Measurements from ENCODE around the gene PLCH2. TPM values are rescaled to one million over a fixed set of nuclear protein-coding genes. Genes with fewer than 3 reads are reported as not detected.

PLCH2 gene
- total and polyA plus RNA-seq, 2 of the 13 experiments (the other 11 are each of a cell fraction or from before 2014, with no cell fraction given), result 0.15 to 0.67 TPM

- Histone ChIP-seq H3K9me3 (ENCODE audit: low read length) (no peaks in the 10 kb centered on the region), H3K4me3 (replicated peaks in 1 of 3; ENCODE audit: insufficient read depth in 1 of 3, low read depth in 2 of 3, low read length in 3 of 3) (peak within 1 kb of the TSS; percentile 65 to 96 (median 69)), H3K9ac (ENCODE audit: insufficient read depth, low read depth, low read length) (peak within 1 kb of the TSS; percentile 88), H3K27me3 (ENCODE audit: control insufficient read depth in 1 of 2, insufficient read depth in 2 of 2, low read length in 2 of 2) (peaks cover 9 to 36% of the 10 kb centered on the region in 2 experiments), H3K4me1 (ENCODE audit: insufficient read depth, low read length) (peaks cover 66% of the 10 kb centered on the region), H2AFZ (ENCODE audit: low read length) (no peak within 1 kb of the TSS), H3K79me2 (ENCODE audit: insufficient read depth, low read length) (peaks cover 35% of the 10 kb centered on the region), H3K36me3 (replicated peaks in 1 of 2; ENCODE audit: control insufficient read depth in 1 of 2, insufficient read depth in 2 of 2, low read length in 2 of 2) (peaks cover 1 to 10% of the 10 kb centered on the region in 2 experiments; a peak in 3 of 5 replicates), H3K27ac (ENCODE audit: extremely low read length, insufficient read depth, low read length) (peak within 1 kb of the TSS; percentile 49), H4K20me1 (ENCODE audit: insufficient read depth, low read length) (peaks cover 34% of the 10 kb centered on the region), H3K4me2 (ENCODE audit: low read depth, low read length) (peak within 1 kb of the TSS; percentile 92)
- intact Hi-C loops (cut with micrococcal nuclease; ENCODE audit: unreplicated experiment), result loop anchor here (2.0 kb wide), 1 partner anchor 21 kb away; no protein-coding TSS in a partner anchor
- WGBS (ENCODE audit: low lambda C conversion rate), result 0% methylated on average over 14 of the region's 107 CpGs
- BruUV-seq (replicated peaks), result no TSS peak
- FAIRE-seq, result no peak
- in situ Hi-C loops (cut with HindIII; ENCODE audit: extremely low pct_ligation_motif_present, low pct_unique_long_range_greater_than_20kb), result no loop called here
- ChIA-PET CTCF (ENCODE audit: low intra/inter-chr PET ratio, low total read pairs) (interaction anchor here (1.5 kb wide), 1 partner anchor 112 kb away, joined by 5 read pairs; no protein-coding TSS in a partner anchor), POLR2A (interaction anchor here (0.9 to 3.9 kb wide), 14 partner anchors 9 to 135 kb away, joined by 3 to 38 read pairs (median 4); partner anchors contain the start of genes MORN1, PEX10, RER1 and TNFRSF14)
- DNase-seq (ENCODE audit: low spot score), result peak; percentile 84
- peak; percentile 86 for ATAC-seq
- TF ChIP-seq MLLT10 (CRISPR knock-in tag; IDR thresholded peaks at IDR 0.05) (no peak), PAF1 (CRISPR knock-in tag; IDR thresholded peaks at IDR 0.05) (no peak), ZNF138 (CRISPR knock-in tag; IDR thresholded peaks at IDR 0.05; ENCODE audit: low read depth) (no peak), REL (CRISPR knock-in tag; conservative IDR thresholded peaks at IDR 0.05) (no peak), TOE1 (CRISPR knock-in tag; IDR thresholded peaks at IDR 0.05) (no peak), NBN (conservative IDR thresholded peaks at IDR 0.05) (no peak), ZFY (CRISPR knock-in tag; IDR thresholded peaks at IDR 0.05) (peak; percentile 94), ARID2 (CRISPR knock-in tag; IDR thresholded peaks at IDR 0.05; ENCODE audit: borderline replicate concordance) (no peak), ZFX (CRISPR knock-in tag; IDR thresholded peaks at IDR 0.05; ENCODE audit: low read depth) (no peak; the same call in none of the 2 replicates), ZNF781 (CRISPR knock-in tag; IDR thresholded peaks at IDR 0.05; ENCODE audit: borderline replicate concordance, not compliant biosample characterization) (no peak), ZC3H4 (CRISPR knock-in tag; IDR thresholded peaks at IDR 0.05; ENCODE audit: borderline replicate concordance) (no peak), SUZ12 (IDR thresholded peaks at IDR 0.05; ENCODE audit: low read depth, low read length) (peak; percentile 95), ZBTB7B (CRISPR knock-in tag; IDR thresholded peaks at IDR 0.05) (no peak), PAWR (CRISPR knock-in tag; IDR thresholded peaks at IDR 0.05; ENCODE audit: borderline replicate concordance) (no peak), ZNF784 (CRISPR knock-in tag; IDR thresholded peaks at IDR 0.05; ENCODE audit: borderline replicate concordance) (no peak), KLF9 (CRISPR knock-in tag; IDR thresholded peaks at IDR 0.05; ENCODE audit: low read depth) (no peak), ZNF660 (CRISPR knock-in tag; IDR thresholded peaks at IDR 0.05; ENCODE audit: borderline replicate concordance, low read depth) (no peak), SMYD3 (CRISPR knock-in tag; IDR thresholded peaks at IDR 0.05) (no peak), ZMAT3 (CRISPR knock-in tag; conservative IDR thresholded peaks at IDR 0.05) (no peak), JUND (CRISPR knock-in tag; IDR thresholded peaks at IDR 0.05) (no peak), KDM4B (CRISPR knock-in tag; IDR thresholded peaks at IDR 0.05) (no peak), HNRNPH1 (optimal IDR thresholded peaks at IDR 0.05; ENCODE audit: low read depth, low read length) (no peak), NR2F1 (CRISPR knock-in tag; IDR thresholded peaks at IDR 0.05) (no peak), ZNF556 (CRISPR knock-in tag; IDR thresholded peaks at IDR 0.05; ENCODE audit: borderline replicate concordance) (no peak), RBFOX2 (IDR thresholded peaks at IDR 0.05; ENCODE audit: low read depth, low read length) (peak; percentile 77)
Observed at GRCh38 chr1:2525920-2526823, 50.1 kb downstream of the PLCH2 start, which contains the start of gene PANK4. Gene PANK4 (minus strand): TSS chr1:2526596. CDS start chr1:2526587, 9 bp downstream.

Data from HepG2 (cell line).